ENCODE measurements around the gene ASPG.
A peak's percentile ranks its signal among the peaks of the same experiment; 100 is the strongest.

Gene ASPG

DNA sequence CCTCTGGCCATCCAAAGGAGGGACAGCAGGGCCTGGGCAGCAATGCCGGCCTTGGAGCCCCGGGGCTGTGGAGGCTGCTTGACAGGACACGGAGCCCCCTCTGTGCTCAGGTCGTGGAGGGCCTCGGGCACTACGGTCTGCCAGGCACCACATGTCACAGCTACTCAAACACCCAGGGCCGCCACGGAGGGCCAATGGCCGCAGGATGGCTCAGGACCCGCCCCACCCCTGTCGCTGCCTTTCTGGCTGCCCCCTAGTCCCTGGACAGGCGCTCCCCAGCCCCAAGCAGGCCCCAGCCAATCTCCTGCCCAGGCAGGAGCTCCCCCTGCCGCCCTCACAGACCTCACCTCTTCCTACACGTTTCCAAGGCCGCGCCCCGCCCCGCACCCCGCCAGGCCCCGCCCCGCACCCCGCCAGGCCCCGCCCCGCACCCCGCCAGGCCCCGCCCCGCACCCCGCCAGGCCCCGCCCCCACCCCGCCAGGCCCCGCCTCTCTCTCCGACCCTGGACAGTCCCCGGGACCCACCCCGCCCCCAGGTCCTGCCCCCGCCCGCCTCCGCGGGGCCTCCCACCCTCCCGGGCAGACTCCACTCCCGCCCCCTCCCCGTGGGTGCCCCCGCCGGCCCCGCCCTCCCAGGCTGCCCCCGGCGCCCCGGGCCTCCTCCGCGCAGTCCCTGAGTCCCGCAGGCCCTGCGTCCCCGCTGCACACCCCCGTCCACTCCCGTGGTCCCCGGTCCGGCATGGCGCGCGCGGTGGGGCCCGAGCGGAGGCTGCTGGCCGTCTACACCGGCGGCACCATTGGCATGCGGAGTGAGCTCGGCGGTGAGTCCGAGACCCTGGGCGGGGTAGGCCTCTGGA is at the start of gene ASPG:
Gene ASPG, plus strand, starts transcription at position 669 of the 857 bp plus-strand sequence. Its CDS starts 71 bp downstream, at position 740.
- DNase-seq, result no peak

DNA sequence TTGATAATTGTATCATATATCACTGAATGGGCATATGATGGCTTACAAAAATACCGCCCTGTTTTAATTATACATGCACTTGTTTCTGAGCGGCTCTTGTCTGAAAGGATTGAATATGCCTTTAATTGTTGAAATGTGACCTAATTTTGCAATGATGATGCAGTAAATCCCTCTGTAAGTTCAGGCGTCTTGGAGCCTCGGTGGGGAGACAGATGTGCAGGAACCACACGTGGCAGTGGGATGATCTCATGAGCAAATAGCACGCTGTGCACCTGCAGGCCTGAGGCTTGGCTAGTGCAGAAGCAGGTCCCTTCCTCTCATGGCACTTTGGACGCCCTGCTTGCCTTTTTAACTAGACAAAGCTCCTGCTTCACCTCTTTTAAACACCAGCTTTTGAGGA is 49.3 kb upstream of the ASPG start:
- no peak for DNase-seq

DNA sequence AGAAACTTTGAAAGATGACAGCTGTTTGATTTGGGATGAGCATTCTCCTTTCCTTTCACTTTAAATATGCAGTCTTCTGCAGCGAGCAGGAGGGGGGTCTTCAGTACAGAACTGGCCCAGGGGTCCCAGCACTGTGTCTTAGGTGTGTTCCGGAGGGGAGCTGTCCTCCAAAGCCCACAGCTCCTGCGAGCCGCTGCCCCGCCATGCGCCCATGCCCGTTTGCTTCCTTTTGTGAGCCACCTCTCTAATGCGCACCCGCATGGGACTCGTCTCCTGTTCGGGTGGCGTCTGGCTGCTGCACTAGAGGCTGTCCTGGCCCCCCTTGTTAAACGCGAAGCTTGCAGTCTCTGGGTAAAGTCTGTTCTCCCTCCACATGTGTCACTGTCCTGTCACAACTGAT is 48.4 kb upstream of the ASPG start:
- DNase-seq, result no peak

DNA sequence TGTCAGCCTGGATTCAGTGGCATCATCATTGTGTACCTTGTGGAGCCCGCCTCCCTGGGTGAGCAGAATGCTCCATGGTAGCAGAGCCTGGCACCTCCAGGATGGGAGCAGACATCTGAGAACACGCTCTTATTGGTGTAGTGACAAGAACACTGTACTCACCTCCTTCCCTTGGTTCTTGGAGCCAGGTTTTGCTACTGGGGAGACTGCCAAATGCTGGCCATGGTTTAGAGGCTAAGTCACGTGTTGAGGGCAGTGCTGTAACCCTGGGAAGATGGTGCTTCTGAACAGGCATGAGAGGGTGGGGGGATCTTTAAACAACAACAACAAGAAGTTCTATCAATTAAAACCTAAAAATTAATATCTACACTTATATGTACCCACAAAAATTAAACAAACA is 47.6 kb upstream of the ASPG start:
- no peak for DNase-seq

DNA sequence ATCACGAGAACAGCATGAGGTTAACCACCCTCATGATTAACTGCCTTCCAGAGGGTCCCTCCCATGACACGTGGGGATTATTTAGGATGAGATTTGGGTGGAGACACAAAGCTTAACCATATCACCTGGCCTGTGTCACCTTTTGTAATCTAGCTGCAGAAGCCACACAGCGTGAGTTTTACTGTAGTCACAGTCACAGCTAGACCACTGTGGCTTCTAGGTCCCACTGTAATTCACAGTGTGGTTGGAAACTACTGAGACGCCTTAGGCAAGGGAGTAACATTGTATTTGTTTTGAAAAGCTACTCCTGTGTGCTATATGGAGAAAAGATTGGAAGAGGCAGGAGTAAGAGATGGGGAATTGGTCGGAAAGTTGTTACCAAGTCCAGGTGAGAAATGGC is 46.3 kb upstream of the ASPG start:
- no peak for DNase-seq

DNA sequence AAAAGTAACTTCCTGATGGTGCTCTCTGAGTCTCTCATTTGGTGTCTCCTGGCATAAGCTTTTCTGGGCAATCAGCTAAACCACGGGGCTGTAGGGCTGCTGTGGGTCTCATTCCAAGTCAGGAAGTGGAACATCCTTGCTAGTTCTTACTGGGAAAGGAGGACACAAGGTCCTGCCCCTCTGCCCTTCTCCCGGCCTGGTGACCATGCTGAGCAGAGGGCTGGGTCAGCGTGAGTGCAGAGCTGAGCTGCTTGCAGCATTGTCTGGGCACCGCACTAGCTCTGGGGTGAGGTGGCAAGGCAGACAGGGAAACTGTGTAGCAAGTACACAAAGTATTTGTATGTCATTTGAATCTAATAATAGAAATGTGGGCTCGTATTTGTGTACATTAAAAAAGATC is 45.0 kb upstream of the ASPG start:
- DNase-seq, result no peak

DNA sequence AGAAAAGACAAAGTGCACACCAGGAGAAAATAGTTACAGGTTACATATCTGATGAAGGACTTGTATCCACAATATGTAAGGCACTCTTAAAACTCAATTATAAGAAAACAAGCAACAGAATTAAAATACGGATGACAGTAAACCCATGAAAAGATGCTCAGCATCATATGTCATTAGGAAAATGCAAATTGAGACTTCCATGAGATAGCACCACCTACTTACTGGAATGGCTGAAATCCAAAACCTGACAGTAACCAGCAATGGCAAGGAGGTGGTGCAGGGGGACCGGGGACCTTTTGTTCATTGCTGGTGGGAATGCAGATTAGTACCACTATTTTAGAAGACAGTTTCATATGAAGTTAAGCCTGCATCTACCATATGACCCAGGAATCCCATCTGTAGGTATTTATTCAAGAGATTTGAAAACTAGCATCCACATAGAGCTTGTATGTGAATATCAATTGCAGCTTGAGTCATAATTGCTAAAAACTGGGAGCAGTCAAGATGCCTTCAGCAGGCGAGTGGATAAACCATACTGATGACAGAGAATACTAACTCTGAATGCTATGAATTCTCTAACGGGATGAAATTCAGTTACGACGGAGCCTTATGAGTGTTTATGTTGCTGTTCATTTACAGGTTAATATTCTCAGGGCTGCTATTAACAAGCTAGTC is 43.9 kb upstream of the ASPG start:
- DNase-seq, result no peak

DNA sequence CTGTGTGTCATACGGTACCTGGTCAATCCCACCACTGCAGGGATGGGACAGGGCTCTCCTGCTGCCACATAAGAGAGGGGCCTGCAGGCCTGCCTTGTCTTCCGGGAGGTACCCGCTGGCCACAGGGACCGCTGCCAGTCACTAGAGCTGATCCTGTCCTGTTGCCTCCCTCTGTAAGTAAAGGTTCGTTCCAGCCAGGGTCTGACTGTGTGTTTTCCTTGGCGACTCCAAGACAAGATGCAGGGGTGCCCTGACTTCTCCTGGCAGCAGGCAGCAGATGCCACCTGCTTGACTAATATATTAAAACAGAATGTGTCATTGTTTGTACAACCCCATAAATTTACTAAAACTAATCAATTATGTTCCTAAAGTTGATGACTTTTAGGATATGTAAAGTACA is 41.5 kb upstream of the ASPG start:
- DNase-seq, result no peak

DNA sequence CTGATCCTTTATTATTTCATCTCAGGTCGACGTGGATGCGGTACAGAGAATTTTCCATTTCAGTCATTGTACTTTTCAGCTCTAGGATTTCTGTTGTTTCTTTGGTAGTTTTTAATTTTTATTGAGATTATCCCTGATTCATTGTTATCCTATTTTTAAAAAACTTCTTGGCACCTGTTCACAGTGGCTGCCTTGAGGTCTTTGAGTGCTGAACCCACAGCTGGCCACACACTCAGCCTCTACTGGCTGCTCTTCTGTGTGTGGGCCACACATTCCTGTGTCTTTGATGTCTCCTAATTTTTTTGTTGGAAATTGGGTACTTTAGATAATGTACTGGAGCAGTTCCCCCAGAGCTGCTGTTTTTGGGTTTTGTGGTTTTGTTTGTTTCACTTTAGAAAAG is 37.7 kb upstream of the ASPG start:
- no peak for DNase-seq

DNA sequence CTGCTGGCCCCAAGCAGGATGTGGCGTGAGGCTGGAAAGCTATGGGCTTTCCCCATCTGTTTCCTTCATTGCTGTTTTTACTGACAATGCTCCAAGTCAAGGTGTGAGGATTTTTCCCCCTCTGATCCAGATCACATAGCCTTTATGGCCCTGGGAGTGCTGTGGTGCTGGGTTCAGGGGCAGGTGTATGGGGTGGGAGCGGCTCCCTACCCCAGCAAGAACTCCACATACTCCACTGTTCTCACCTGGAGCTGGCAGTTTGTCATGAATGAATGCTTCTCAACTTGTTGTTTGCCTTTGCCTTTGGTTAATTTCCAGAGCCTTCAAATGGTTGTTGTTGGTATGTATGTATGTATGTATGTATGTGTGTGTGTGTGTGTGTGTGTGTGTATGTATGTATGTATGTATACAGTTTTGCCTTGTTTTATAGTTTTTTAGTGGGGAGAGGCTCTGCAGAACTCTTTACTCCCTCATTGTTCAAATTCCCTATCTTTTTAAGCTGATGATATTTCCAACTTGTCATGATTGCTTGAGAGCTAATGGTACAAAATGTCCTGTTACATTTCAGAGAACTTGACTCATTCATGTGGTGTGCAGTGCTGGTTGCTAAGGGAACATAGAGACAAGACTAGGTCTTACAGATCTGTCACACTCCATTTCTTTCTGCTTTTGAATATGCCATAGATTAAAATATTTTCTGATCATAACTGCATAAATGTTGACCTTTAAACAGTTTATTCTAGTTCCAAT is 36.6 kb upstream of the ASPG start:
- no peak for DNase-seq

DNA sequence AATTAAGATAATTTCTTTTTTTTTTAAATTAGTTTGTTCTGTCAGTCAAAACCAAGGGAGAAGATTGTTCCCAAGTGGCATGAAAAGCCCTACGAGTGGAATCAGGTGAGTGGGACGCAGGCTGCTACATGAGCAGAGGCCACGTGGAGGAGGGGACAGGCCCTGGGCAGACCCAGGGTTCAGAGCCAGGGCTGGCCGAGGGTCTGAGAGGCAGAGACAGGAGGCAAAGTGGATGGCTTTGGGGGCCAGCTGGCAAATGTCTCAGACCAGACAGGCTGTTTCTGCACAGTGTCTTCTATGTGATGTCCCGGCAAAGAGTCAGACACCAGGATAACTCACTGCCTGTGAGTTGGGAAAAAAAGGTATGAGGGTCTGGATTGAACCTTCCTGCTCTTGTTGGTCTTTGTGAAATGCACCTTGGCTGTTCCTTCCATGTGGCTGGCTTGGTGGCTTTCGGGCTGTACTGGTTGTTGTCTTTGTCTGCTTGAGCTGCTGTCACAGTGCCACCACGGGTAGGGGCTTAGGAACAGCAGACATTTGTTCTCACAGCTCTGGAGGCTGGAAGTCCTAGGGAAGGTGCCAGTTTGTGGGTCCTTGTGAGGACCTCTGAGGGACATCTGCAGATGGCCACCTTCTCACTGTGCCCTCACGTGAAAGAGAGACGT is 35.8 kb upstream of the ASPG start:
- no peak for DNase-seq

DNA sequence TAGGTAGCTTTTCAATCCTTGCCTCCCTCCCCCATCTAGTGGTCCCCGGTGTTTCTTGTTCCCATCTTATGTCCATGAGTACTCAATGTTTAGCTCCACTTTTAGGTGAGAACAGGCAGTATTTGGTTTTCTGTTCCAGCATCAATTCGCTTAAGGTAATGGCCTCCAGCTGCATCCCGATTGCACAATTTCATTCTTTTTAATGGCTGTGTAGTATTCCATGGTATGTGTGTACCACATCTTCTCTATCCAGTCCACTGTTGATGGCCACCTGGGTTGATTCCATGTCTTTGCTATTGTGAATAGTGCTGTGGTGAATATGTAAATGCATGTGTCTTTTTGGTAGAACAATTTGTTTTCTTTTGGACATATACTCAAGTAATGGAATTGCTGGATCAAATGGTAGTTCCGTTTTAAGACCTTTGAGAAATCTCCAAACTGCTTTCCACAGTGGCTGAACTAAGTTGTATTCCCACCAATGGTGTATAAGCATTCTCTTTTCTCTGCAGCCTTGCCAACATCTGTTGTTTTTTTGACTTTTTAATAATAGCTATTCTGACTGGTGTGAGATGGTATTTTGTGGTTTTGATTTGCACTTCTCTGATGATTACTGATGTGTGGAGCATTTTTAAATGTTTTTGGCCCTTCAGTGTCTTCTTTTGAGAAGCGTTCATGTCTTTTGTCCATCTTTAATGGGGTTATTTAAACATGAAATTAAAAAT is 34.2 kb upstream of the ASPG start:
- no peak for DNase-seq

DNA sequence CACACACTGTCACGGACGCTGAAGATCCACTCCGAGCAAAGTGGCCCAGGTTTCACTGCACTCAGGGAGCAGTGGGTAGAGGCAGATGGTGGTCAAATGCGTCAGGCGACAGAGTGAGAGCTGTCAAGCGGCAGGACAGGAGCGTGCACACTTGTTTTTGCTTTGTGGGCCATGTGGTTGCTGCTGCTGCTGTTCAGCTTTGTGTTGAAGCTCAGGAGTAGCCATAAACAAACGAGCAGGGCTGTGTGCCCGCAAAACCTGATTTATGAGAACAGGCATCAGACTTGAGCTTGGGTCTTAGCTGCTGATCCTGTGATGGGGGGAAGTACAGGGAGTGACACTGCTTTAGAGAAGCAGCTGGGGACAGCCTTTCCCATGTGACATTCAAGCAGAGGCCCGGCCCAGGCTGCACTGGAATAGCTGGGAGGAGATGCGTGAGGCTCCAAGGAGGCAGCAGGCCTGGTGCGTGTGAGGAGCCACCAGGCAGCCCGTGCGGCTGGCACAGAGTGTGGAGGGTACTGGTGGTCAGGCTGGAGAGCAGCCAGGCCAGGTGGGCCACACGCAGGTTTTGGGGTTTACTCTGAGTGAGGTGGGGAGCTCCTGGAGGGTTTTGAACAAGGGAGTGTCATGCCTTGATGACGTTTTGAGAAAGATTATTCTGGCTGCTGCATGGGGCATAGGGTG is 31.1 kb upstream of the ASPG start:
- no peak for DNase-seq

DNA sequence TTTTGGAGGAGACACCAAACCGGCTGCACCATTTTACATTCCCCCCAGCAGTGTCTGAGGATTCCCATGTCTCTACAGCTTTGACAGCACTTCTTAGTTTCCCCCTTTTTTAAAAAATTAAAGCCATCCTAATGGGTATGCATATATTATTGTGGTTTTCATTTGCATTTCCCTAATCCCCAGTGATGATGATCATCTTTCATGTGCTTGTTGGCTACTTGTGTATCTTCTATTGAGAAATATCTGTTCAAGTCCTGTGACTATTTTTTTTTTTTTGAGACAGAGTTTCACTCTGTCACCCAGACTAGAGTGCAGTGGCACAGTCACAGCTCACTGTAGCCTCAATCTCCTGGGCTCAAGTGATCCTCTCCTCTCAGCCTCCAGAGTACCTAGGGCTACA is 23.2 kb upstream of the ASPG start:
- DNase-seq, result no peak

DNA sequence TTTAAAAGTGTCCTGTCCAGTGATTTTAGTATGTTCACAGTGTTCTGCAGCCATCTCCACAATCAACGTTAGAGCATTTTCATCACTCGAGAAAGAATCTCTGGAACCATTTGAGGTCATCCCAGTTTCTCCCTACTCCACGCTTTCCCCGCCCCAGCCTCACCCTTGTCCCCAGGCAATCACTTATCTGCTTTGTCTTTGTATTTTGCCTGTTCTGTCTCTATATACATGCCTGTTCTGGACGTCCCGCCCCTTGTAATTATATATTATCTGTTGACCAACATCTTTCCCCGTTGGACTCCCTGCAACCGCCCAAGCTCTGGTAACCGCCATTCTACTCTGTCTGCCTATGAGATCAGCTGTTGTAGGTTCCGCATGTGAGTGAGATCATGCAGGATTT is 21.5 kb upstream of the ASPG start:
- DNase-seq, result peak; percentile 22

DNA sequence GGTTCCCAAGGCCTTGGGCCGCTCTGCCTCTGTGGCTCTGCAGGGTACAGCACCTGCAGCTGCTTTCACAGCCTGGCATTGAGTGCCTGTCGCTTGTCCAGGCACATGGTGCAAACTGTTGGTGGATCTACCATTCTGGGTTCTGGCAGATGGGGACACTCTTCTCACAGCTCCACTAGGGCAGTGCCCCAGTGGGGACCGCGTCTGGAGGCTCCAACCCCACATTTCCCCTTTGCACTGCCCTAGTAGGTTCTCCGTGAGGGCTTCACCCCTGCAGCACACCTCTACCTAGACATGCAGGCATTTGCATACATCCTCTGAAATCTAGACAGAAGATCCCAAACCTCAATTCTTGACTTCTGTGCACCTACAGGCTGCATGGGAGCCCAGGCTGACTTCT is 19.2 kb upstream of the ASPG start:
- DNase-seq, result no peak

DNA sequence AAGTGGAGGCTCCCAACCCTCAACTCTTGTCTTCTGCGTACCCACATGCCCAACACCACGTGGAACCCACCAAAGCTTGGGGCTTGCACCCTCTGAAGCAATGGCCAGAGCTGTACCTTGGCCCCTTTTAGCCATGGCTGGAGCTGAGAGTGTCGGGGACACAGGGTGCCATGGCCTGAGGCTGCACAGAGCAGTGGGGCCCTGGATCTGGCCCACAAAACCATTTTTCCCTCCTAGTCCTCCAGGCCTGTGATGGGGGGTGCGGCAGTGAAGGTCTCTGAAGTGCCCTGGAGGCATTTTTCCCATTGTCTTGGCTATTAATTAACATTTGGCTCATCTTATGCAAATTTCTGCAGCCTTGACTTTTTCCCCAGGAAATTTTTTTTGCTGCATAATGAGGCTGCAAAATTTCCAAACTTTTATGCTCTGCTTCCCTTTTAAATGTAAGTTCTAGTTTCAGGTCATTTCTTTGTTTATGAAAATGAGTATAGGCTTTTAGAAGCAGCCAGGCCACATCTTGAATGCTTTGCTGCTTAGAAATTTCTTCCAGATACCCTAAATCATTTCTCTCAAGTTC is 18.7 kb upstream of the ASPG start:
- DNase-seq, result no peak

DNA sequence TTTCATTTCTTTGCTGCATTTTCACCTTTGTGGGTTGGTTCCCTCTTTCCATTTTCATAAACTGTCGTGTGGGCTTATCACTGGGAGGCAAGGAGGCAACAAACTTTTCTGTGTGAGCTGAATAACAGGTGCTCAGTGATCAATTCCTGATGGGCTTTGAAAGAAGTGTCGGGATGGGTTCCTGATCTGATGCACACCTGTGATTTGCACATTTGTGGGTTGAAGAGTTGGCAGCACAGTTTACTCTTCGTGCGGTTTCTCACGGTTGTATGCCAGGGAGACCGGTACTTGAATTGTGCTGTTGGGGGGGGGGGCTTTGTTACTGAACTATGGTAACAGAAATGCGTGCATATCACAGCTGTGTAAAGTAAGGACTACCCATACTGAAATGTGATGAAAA is 16.0 kb upstream of the ASPG start:
- no peak for DNase-seq

DNA sequence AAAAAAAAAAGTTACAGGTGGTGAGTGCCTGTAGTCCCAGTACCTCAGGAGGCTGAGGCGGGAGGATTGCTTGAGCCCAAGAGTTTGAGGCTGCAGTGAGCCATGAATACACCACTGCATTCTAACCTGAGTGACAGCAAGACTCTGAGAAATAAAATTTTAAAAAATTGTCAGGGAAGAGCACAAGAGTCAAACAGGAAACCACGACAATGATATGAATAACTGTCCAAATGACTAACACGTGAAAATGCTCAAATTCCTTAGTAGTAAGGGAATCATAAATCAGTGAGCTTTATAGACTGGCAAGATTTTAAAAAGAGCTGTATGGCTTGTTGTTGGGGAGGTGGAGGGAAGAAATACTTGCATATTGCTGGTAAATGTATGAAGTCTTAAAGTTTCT is 12.9 kb upstream of the ASPG start:
- DNase-seq, result no peak

DNA sequence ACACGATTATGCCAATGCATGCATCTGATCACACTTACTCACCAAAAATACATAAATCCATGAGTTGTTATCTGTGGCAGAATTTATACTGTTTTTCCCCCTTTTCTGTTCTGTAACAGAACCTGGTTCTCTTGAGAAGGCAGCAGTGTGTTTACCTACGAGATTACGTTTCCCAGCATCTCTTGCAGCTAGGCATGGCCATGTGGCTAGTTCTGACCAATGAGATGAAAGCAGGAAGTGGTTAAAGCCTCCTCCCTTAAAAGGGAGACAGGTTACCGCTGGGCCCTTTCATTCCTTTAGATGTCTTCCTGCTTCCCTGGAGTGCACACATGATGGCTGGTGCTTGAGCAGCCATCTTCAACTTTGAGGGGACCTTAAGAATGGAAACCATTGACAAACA is 11.7 kb upstream of the ASPG start:
- DNase-seq, result no peak

DNA sequence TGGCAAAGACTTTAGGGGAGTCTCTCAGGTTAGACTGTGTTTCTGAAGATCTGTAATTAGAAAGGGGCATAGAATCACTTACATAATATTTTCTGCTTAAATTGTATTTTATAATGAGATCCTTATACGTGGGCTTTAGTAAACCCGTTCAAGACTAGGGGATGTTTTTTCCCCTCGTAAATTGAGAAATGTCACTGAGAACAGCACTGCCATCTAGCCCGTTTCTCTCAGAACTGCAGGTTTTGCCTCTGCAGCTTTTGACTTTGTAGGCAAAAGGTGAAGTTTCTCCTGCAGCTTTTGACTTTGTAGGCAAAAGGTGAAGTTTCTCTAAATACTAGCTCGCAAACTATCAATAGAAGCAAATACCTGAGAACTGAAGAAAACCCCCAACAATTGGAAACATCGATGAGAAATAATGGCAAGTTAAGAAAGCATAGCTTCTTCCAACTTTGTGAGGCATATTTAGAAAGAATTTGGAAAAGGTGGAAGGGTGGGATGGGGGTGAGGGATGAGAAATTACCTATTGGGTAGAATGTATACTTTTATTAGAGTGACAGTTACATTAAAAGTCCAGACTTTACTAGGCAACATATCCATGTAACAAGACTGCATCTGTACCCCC is 9.9 kb upstream of the ASPG start:
- no peak for DNase-seq

All from NCI-H2227 treated with DMSO at 0.1 percent for 48 hours (cell line).